Fibroblast of lung (primary cell): ENCODE measurements around the gene LAPTM4A. TPM values are rescaled to one million over a fixed set of nuclear protein-coding genes. Genes with fewer than 3 reads are reported as not detected.

Experiments
- DNase-seq, 2 donors: peaks; one replicate each; pipeline versions ENCODE4 v3.0.0 to v3.0.0-alpha.2; 2010; ENCODE audit warnings: low read depth in 2 of 2
- H2AFZ ChIP-seq: 2 replicates; pipeline ENCODE4 v1.5.1; 2012; ENCODE audit warnings: low read length, control low read depth, inconsistent platforms
- H3K27ac ChIP-seq: 2 replicates; pipeline ENCODE4 v1.5.1; 2011; ENCODE audit warnings: low read length, control low read depth; ENCODE audit not compliant: insufficient read depth
- H3K27me3 ChIP-seq: 2 replicates; pipeline ENCODE4 v1.5.1; 2011; ENCODE audit warnings: mild to moderate bottlenecking, low read length; ENCODE audit not compliant: control insufficient read depth, insufficient read depth
- H3K36me3 ChIP-seq: 2 replicates; pipeline ENCODE4 v1.5.1; 2011; ENCODE audit warnings: low read length; ENCODE audit not compliant: control insufficient read depth, insufficient read depth
- H3K4me1 ChIP-seq: 2 replicates; pipeline ENCODE4 v1.5.1; 2011; ENCODE audit warnings: low read length; ENCODE audit not compliant: control insufficient read depth, insufficient read depth; ENCODE audit errors: extremely low read depth
- H3K4me2 ChIP-seq: 2 replicates; pipeline ENCODE4 v1.5.1; 2011; ENCODE audit warnings: low read length, control low read depth; ENCODE audit not compliant: insufficient read depth; ENCODE audit errors: extremely low read depth
- H3K4me3 ChIP-seq, 4 experiments: fragments of 200-600 bp in 1 of 4; sonication (generic) in 1 of 4; replicated peaks in 1 of 4; 2 replicates each; pipeline ENCODE4 v1.5.1; 2011 to 2016; ENCODE audit warnings: low read length in 4 of 4, low read depth in 3 of 4, mild to moderate bottlenecking in 3 of 4, control low read depth in 2 of 4, inconsistent platforms in 1 of 4, mixed read lengths in 1 of 4; ENCODE audit not compliant: insufficient read depth in 1 of 4; ENCODE audit errors: control extremely low read depth in 1 of 4
- H3K79me2 ChIP-seq: 2 replicates; pipeline ENCODE4 v1.5.1; 2012; ENCODE audit warnings: mild to moderate bottlenecking, low read length, inconsistent platforms; ENCODE audit not compliant: control insufficient read depth, insufficient read depth
- H3K9ac ChIP-seq: 2 replicates; pipeline ENCODE4 v1.5.1; 2011; ENCODE audit warnings: mild to moderate bottlenecking, low read length, control low read depth; ENCODE audit not compliant: insufficient read depth
- H3K9me3 ChIP-seq: 2 replicates; pipeline ENCODE4 v1.5.1; 2012; ENCODE audit warnings: low read depth, low read length; ENCODE audit not compliant: control insufficient read depth, insufficient read depth
- H4K20me1 ChIP-seq: 2 replicates; pipeline ENCODE4 v1.5.1; 2011; ENCODE audit warnings: low read length; ENCODE audit not compliant: control insufficient read depth, insufficient read depth; ENCODE audit errors: extremely low read depth
- EZH2 ChIP-seq: IDR thresholded peaks from 2 replicates; pipeline ENCODE4 v1.5.1; 2012; ENCODE audit warnings: low read length, control low read depth, mild to moderate bottlenecking; ENCODE audit errors: missing control alignments
- polyA plus RNA-seq, 2 donors: library from polyadenylated mRNA; depleted of rRNA in 1 of 2; stranded (reverse) in 1 of 2; unstranded in 1 of 2; fragments of >200 nt; gene quantifications; 2 replicates each; pipeline ENCODE4 v1.2.1, GENCODE V29; 2011 to 2012; ENCODE audit warnings: missing spikeins in 1 of 2
- total RNA-seq: library from RNA; depleted of rRNA; stranded (reverse); fragments of >200 nt; gene quantifications from 2 replicates; pipeline ENCODE4 v1.2.1, GENCODE V29; 2014
- TF ChIP-seq, protein P1 (sequence below), 2 donors: IDR thresholded peaks in 1 of 2; conservative IDR thresholded peaks in 1 of 2; 1 replicate in 1 of 2; 2 replicates in 1 of 2; pipeline ENCODE4 v1.5.1; 2011 to 2012; ENCODE audit warnings: low read length in 2 of 2, control low read depth in 1 of 2, inconsistent platforms in 1 of 2, low read depth in 1 of 2, mild to moderate bottlenecking in 1 of 2

LAPTM4A gene
- total and polyA plus RNA-seq, 2 donors (not counting 1 experiment from before 2014, with no cell fraction given) = 193 to 1,101 TPM

- Histone ChIP-seq H3K9me3 (no peaks in the 10 kb centered on the region), H2AFZ (no peak overlapping the region), H3K4me2 (peak overlapping the region; percentile 58), H3K27me3 (no peaks in the 10 kb centered on the region), H3K79me2 (no peaks in the 10 kb centered on the region), H3K36me3 (no peaks in the 10 kb centered on the region), H3K9ac (no peak overlapping the region), H3K4me1 (no peaks in the 10 kb centered on the region), H3K4me3 (no peak overlapping the region), H4K20me1 (no peaks in the 10 kb centered on the region), H3K27ac (no peak overlapping the region)
- TF ChIP-seq EZH2 = no peak
- TF ChIP-seq, protein P1, sequence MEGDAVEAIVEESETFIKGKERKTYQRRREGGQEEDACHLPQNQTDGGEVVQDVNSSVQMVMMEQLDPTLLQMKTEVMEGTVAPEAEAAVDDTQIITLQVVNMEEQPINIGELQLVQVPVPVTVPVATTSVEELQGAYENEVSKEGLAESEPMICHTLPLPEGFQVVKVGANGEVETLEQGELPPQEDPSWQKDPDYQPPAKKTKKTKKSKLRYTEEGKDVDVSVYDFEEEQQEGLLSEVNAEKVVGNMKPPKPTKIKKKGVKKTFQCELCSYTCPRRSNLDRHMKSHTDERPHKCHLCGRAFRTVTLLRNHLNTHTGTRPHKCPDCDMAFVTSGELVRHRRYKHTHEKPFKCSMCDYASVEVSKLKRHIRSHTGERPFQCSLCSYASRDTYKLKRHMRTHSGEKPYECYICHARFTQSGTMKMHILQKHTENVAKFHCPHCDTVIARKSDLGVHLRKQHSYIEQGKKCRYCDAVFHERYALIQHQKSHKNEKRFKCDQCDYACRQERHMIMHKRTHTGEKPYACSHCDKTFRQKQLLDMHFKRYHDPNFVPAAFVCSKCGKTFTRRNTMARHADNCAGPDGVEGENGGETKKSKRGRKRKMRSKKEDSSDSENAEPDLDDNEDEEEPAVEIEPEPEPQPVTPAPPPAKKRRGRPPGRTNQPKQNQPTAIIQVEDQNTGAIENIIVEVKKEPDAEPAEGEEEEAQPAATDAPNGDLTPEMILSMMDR (conservative IDR thresholded peaks at IDR 0.05 in 1 of 2, IDR thresholded peaks at IDR 0.05 in 1 of 2; ENCODE audit: low read depth in 1 of 2, low read length in 2 of 2) = no peak
- no peak for DNase-seq
These were observed 40.0 kb downstream of the LAPTM4A start for GRCh38 chr2:20011276-20012031.

DNA sequence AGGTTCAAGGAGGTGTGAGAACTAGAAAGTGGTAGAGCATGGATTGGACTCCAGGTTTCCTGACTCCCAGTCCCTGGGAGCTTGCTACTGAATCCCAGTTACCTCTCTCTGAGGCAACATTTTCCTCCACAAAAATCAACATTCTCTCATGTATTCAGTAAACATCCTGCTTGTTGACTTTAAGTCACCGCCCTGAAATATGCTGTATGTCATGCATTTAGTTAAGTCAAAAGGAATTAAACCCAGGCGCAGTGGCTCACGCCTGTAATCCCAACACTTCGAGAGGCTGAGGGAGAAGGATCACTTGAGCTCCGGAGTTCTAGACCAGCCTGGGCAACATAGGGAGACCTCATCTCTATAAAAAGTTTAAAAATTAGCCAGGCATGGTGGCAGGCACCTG lies 42.7 kb downstream of the LAPTM4A start:
- no peak for DNase-seq

DNA sequence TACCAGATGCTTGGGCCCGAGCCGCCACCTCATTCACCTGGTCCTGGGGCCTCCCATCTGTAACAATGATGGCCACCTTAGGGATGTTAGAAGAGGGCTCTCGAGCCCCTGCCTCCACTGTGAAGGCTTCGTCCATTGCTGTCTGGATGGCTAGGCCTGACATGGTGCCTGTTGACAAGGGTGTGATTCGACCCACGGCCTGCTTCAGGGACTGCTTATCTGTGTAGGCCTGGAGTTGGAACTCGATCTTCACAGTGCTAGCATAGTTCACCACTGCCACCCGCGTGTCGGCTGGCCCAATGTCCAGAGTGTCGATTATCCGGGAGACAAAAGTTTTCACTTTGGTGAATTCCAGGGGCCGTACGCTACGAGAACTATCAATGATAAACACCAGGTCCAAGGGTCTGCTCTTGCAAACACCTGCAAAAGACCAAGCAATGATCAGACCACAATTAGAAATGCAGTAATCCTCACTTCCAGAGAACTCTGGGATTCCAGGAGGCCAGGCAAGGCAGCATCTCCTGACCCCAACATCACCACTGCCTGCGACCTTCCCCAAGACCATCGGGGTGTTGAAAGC lies 45.4 kb downstream of the LAPTM4A start:
- Histone ChIP-seq H3K4me2 (no peak overlapping the region), H3K9ac (no peak overlapping the region), H3K4me3 (no peak overlapping the region), H3K9me3 (no peaks in the 10 kb centered on the region), H4K20me1 (no peaks in the 10 kb centered on the region), H2AFZ (no peak overlapping the region), H3K4me1 (no peaks in the 10 kb centered on the region), H3K27ac (no peak overlapping the region), H3K79me2 (no peaks in the 10 kb centered on the region), H3K27me3 (no peaks in the 10 kb centered on the region), H3K36me3 (no peaks in the 10 kb centered on the region)
- no peak for DNase-seq
- TF ChIP-seq EZH2 = no peak

More for the DNA sequence above, 42.7 kb downstream of the LAPTM4A start:
- no peaks in the 10 kb centered on the region for H3K4me1 ChIP-seq
- no peak overlapping the region for H2AFZ ChIP-seq
- no peaks in the 10 kb centered on the region for H4K20me1 ChIP-seq
- H3K4me2 ChIP-seq = no peak overlapping the region
- H3K27ac ChIP-seq = no peak overlapping the region
- no peaks in the 10 kb centered on the region for H3K79me2 ChIP-seq
- H3K27me3 ChIP-seq = no peaks in the 10 kb centered on the region
- TF ChIP-seq, protein P1 (conservative IDR thresholded peaks at IDR 0.05 in 1 of 2, IDR thresholded peaks at IDR 0.05 in 1 of 2; ENCODE audit: low read depth in 1 of 2, low read length in 2 of 2) = no peak
- TF ChIP-seq EZH2 = no peak
- H3K4me3 ChIP-seq = no peak overlapping the region
- H3K9me3 ChIP-seq = no peaks in the 10 kb centered on the region
- H3K36me3 ChIP-seq = no peaks in the 10 kb centered on the region
- no peak overlapping the region for H3K9ac ChIP-seq
